Activated T-cell treated with anti-CD3 and anti-CD28 coated beads, Interleukin-2, amount 50 U/mL, for 1 hour (primary cell): ENCODE data around the gene CFAP300.

Experiments
- DNase-seq: peaks from one replicate; pipeline ENCODE4 v3.0.0-alpha.2; 2020

Gene CFAP300

DNA sequence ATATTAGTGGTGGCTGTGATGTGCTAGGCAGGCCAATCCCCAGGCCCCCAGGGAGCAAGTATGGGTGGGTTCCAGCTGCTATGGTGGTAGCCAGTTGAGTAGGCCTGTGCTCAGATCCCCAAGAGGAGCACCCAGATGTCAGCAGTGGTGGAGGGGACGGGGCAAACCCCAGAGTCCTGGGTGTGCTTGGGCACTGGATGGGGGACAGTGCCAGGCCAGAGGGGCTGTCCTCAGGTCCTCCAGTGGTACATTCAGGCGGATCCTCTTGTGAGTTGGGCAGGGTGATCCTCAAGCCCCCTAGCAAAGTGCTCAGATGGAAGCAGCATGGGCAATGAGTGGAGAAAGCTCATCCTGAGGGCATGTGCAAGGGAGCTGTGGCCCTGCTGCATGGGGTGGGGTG is 26.0 kb downstream of the CFAP300 start:
- no peak for DNase-seq

- DNase-seq, result no peak
These were observed 32.4 kb downstream of the CFAP300 start for GRCh38 chr11:102079625-102080024.

DNA sequence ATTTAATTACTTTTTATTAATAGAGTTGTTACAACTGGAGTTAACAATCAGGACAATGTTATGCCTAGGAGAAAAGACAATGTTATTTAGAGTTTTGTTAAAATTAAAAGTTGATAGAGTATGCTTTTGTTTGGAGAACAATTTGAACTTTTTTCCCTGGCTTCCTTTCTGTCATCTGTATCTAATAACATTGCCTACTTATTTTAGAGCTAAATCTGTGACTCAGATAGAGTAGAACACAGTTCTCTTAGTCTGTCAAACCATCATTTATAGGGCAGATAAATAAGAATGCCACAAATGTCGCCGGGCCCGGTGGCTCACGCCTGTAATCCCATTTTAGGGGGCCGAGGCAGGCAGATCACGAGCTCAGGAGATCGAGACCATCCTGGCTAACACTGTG is 34.1 kb downstream of the CFAP300 start:
- no peak for DNase-seq

- DNase-seq, result no peak
These were observed 38.8 kb downstream of the CFAP300 start for GRCh38 chr11:102085864-102086551.

- DNase-seq, result no peak
These were observed 49.9 kb downstream of the CFAP300 start for GRCh38 chr11:102097186-102097585.

GRCh38 chr11:102099755-102100154 is 52.5 kb downstream of the CFAP300 start:
- DNase-seq, result no peak

DNA sequence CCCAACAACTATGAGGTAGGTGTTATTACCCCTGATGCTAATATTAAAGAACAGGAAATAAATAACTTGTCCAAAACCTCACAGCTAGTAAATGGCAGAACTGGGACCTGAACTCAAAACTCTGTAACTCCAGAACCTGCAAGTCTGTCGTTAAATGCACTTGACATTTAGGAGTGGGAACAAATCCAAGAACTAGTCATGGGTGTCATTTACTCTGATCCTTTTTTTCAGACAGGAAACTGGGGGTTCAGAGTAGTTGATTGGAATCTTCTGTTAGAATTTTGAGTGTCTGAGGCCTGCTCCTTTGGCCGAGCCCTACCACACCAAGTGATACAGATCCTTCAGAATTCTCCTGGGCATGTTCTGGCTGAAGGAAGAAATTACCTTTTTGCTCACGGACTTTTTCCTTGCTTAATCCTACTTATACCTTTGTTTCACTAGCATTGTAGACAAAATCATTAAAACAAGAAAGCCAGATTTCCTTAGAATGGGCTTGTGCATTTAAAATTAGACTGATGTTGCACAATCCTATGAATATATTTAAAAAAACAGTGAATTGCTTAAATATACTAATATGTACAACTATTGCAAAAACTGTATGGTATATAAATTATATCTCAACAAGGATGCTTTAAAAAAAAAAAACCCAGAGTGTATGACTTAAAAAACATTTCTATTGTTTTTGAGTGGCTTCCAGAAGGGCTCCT is 61.6 kb downstream of the CFAP300 start:
- DNase-seq, result no peak

DNA sequence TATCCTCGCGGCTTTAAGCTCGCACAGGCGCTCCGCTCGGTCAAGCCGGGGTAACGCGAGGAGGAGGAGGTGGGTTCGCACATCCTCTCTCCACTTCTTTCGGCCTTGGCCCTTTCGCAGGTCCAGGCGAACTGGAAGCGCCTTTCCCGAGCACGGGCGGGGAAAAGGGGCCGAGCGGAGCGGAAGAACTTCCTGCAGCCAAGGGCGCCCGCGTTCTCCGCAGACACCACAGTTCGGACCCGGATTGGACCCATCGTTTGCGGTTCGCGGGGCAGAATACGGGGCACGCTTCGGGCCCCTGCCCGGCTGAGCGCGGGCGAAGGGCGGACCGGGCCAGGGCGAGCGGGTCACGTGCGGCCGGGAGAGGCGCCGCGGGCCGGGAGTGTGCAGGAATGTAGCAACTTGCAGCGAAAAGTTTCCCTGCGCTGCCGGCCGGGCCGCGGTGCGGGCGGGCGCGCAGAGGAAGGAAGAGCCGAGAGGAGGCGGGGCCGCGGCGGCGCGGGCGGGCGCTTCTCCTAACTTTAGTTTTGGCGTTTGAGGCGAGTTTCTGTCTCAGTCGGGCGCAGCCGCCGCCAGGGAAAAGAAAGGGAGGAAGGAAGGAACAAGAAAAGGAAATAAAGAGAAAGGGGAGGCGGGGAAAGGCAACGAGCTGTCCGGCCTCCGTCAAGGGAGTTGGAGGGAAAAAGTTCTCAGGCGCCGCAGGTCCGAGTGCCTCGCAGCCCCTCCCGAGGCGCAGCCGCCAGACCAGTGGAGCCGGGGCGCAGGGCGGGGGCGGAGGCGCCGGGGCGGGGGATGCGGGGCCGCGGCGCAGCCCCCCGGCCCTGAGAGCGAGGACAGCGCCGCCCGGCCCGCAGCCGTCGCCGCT is 62.9 kb downstream of the CFAP300 start, which contains the start of gene YAP1:
YAP1 (plus strand) TSS at position 552 of the 865 bp plus-strand sequence. CDS start 402 bp downstream, outside the sequence.
- peak; percentile 70 for DNase-seq

GRCh38 chr11:102110761-102111010 is 63.4 kb downstream of the CFAP300 start:
- DNase-seq, result peak; percentile 38

DNA sequence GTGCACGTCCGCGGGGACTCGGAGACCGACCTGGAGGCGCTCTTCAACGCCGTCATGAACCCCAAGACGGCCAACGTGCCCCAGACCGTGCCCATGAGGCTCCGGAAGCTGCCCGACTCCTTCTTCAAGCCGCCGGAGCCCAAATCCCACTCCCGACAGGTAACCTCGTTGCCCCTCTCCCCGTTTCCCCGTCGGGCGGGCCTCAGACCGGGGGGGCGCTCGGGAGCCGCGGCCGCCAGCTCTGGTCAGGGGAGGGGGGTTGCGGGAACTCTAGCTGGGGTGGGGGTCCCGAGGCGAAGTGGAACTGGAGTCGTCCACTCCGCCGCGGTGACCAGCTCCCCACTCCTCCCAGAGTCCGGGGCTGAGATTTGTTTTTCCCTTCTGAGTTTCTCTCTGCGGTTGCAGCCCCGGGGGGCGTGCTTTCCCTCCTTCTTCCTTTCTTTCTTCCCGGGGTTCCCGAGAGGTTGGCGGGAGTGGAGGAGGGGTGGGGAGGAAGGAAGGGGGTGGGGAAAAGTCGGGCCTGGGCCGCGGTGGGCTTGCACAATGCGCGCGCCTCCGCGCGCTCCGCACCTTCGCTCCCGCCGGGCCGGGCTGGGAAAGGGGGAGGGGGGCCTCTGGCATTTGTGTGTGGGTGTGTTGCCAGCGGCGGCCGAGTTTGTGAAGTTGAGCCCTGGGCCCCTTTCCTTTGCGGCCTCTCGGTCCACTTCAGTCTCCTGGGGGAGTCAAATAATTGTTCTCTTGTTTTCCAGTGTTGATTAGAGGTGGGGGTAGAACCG is 64.0 kb downstream of the CFAP300 start:
- DNase-seq, result no peak

- DNase-seq, result peak; percentile 23
These were observed 64.7 kb downstream of the CFAP300 start for GRCh38 chr11:102111787-102112508.

GRCh38 chr11:102112509-102112821 is 65.2 kb downstream of the CFAP300 start:
- DNase-seq, result no peak

DNA sequence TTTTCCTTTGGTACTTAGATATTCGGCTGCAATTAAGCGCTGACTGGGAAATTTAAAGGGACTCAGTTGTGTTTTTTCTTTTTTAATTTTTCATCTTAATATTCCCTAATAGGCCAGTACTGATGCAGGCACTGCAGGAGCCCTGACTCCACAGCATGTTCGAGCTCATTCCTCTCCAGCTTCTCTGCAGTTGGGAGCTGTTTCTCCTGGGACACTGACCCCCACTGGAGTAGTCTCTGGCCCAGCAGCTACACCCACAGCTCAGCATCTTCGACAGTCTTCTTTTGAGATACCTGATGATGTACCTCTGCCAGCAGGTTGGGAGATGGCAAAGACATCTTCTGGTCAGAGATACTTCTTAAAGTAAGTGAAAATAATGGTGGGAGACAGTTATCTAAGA is 66.8 kb downstream of the CFAP300 start:
- DNase-seq, result no peak

DNA sequence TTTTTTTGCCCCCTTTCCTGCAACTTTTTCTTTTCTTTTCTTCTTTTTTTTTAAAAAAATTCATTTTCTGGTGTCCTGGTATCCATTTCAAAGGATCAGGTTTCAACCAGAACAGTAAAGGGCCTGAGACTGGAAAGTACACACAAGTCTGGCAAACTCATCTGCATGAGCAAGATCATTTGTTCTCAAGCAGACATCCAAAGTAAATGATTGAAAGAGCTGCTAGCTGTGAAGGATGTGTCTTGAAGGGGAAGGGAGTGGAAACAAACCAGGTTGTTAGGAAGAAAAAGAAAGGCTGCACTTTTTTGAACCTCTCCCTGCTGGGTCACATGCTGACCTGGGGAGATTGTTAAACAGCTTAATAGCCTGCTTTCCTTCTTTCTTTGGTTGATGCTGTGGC is 68.3 kb downstream of the CFAP300 start:
- no peak for DNase-seq

DNA sequence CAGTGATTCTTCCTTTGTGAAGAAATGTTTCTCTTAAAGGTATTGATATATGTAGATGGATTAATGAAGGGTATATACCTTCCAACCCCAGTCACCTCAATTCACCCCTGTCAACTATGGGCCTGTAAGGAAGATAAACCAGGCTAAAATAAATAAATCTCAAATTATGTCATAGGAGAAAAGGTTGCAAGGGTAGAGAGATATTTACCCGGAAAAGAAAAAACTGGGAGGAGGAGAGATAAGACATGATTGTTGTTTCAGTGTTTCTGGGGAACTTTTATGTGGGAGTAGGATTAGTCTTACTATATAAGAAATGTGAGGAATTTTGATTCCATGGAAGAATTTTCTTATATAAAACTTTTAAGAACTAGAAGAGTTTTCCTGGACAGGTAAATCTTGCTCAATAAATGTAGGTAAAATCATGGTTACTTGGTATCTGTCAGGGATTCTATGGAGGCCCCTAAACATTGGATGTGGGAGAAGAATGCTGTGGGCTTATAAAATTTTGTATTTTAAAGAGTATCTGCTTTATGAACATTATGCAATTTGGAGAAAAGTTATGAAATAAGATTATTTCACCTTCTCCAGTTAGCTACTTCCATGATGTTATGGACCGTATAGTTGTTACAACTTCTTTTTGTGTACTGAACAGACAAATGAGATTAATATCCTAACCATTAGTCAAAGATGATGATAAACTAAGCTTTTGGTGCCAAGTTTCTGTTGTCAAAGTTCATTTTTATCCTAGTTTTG is 69.4 kb downstream of the CFAP300 start:
- no peak for DNase-seq

- DNase-seq, result no peak
These were observed 70.4 kb downstream of the CFAP300 start for GRCh38 chr11:102117472-102118113.

GRCh38 chr11:102118937-102119336 is 71.7 kb downstream of the CFAP300 start:
- no peak for DNase-seq

DNA sequence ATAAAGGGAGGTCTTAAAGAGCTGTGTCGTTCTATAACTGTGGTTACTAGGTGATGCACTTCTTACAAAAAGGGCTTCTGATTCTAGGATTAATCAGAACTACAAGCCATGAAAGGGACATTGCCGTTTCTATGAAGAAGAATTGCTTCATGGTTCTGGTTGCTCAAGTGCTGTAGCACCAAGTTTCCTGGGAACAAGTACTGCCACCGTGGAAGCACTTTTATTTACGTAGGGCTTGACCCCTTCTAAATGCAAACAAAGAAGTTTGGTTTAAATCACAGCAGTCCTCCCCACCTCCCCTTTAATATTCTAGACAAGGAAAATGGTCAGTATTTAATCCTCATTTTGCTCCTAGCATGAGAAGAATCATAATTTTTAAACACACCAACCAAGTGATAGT is 72.8 kb downstream of the CFAP300 start:
- DNase-seq, result no peak

DNA sequence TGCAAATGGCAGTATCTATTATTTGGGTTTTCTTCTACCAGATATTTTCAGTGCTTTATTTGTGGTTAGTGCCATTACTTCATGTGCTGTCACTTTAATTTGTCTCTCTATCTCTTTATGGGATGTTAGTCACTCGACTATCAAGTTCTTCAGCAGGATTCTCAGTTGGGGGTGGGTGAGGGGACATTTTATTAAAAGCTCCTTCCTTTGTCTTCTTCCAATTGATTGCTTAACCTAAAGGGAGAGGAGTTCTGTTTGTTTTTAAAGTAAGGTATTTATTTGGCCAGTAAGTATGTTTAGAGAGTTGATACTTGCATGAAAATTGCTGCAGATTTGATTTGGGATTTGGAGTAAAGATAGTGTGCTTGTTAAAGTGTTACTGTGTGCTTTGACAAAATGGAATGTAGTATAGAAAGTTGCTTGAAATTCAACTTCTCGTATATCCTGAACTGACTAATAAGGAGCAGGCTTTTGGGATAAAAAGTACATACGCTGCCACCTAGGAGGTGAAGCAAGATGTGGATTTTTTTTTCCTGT is 73.3 kb downstream of the CFAP300 start:
- no peak for DNase-seq

GRCh38 chr11:102121329-102121728 is 74.1 kb downstream of the CFAP300 start:
- no peak for DNase-seq
